Esophagus muscularis mucosa (tissue), 4 donors: ENCODE results near the gene EDEM1.

Experiments
- EP300 ChIP-seq: sonication (generic); formaldehyde crosslinking; IDR thresholded peaks from one replicate; pipeline ENCODE4 v1.6.1; 2017; ENCODE audit warnings: antibody characterized with exemption
- POLR2A ChIP-seq: fragments of 450-650 bp; IDR thresholded peaks from one replicate; pipeline ENCODE4 v1.6.1; 2017; ENCODE audit warnings: antibody characterized with exemption, moderate library complexity, mild to moderate bottlenecking, low read depth
- POLR2AphosphoS5 ChIP-seq, 2 donors: sonication (generic); formaldehyde crosslinking; IDR thresholded peaks; one replicate each; pipeline ENCODE4 v1.6.1; 2017; ENCODE audit warnings: antibody characterized with exemption in 2 of 2
- TF ChIP-seq, protein P1 (sequence below), 3 experiments: fragments of 200-600 bp in 2 of 3; fragments of 450-650 bp in 1 of 3; sonication (generic) in 2 of 3; IDR thresholded peaks; one replicate each; pipeline ENCODE4 v1.5.1; 2017 to 2019; ENCODE audit warnings: antibody characterized with exemption in 3 of 3, mild to moderate bottlenecking in 2 of 3, moderate library complexity in 1 of 3

DNA sequence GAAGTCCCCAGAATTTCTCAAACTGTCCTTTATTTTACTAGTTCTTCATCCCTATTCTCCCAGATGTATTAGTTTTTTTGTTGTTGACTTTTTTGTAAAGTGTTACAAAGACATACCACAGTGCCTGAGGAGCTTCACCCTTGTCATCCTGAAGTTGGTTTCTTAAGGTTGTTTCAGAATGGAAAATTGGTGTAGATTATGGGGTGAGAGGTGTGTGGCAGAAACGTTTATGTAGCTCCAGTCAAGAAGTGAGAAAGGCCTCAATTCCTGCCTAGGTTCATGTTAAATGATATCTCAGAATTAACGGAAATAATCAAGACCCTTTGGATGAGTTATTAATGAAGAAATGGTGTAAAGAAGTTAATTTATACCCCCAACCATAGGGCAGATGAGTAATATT lies 6.8 kb downstream of the EDEM1 start:
- TF ChIP-seq, protein P1, sequence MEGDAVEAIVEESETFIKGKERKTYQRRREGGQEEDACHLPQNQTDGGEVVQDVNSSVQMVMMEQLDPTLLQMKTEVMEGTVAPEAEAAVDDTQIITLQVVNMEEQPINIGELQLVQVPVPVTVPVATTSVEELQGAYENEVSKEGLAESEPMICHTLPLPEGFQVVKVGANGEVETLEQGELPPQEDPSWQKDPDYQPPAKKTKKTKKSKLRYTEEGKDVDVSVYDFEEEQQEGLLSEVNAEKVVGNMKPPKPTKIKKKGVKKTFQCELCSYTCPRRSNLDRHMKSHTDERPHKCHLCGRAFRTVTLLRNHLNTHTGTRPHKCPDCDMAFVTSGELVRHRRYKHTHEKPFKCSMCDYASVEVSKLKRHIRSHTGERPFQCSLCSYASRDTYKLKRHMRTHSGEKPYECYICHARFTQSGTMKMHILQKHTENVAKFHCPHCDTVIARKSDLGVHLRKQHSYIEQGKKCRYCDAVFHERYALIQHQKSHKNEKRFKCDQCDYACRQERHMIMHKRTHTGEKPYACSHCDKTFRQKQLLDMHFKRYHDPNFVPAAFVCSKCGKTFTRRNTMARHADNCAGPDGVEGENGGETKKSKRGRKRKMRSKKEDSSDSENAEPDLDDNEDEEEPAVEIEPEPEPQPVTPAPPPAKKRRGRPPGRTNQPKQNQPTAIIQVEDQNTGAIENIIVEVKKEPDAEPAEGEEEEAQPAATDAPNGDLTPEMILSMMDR (IDR thresholded peaks at IDR 0.05): no peak
- TF ChIP-seq POLR2AphosphoS5 (IDR thresholded peaks at IDR 0.05): no peak
- TF ChIP-seq POLR2A: no peak
- no peak for TF ChIP-seq EP300
